Measurements from ENCODE around the gene KCNAB2.

The KCNAB2 gene

GRCh38 chr1:6126028-6126427, 80.3 kb downstream of the KCNAB2 start:
- DNase-seq: no peak

- no peak for DNase-seq
Observed at GRCh38 chr1:6126521-6127067, 80.9 kb downstream of the KCNAB2 start.

- peak in 26 of 51 donors; percentile 3 to 67 (median 32) for DNase-seq
Observed at GRCh38 chr1:6127587-6128163, 82.0 kb downstream of the KCNAB2 start.

- DNase-seq: no peak
Observed at GRCh38 chr1:6128276-6129081, 82.8 kb downstream of the KCNAB2 start.

GRCh38 chr1:6129313-6129712, 83.6 kb downstream of the KCNAB2 start:
- DNase-seq: no peak

- no peak for DNase-seq
Observed at GRCh38 chr1:6130036-6130435, 84.3 kb downstream of the KCNAB2 start.

GRCh38 chr1:6130596-6130995, 84.9 kb downstream of the KCNAB2 start:
- DNase-seq: no peak

GRCh38 chr1:6131561-6131960, 85.9 kb downstream of the KCNAB2 start:
- DNase-seq: no peak

- DNase-seq: no peak
Observed at GRCh38 chr1:6133146-6133895, 87.6 kb downstream of the KCNAB2 start.

GRCh38 chr1:6134206-6134605, 88.5 kb downstream of the KCNAB2 start:
- DNase-seq: no peak

GRCh38 chr1:6134741-6135510, 89.2 kb downstream of the KCNAB2 start:
- DNase-seq: no peak

- DNase-seq: no peak
Observed at GRCh38 chr1:6136516-6137220, 91.0 kb downstream of the KCNAB2 start.

GRCh38 chr1:6137758-6138157, 92.1 kb downstream of the KCNAB2 start:
- DNase-seq: no peak

- no peak for DNase-seq
Observed at GRCh38 chr1:6140413-6140812, 94.7 kb downstream of the KCNAB2 start.

GRCh38 chr1:6141592-6141991, 95.9 kb downstream of the KCNAB2 start:
- no peak for DNase-seq

- no peak for DNase-seq
Observed at GRCh38 chr1:6142036-6142621, 96.4 kb downstream of the KCNAB2 start.

- DNase-seq: peak in 1 of 51 donors; percentile 35
Observed at GRCh38 chr1:6142734-6143133, 97.0 kb downstream of the KCNAB2 start.

- no peak for DNase-seq
Observed at GRCh38 chr1:6143395-6143794, 97.7 kb downstream of the KCNAB2 start.

- DNase-seq: no peak
Observed at GRCh38 chr1:6144175-6144574, 98.5 kb downstream of the KCNAB2 start.

- no peak for DNase-seq
Observed at GRCh38 chr1:6144647-6145395, 99.1 kb downstream of the KCNAB2 start.
